Endothelial cell of umbilical vein (primary cell): ENCODE data around the gene TMEM132A. TPM values are rescaled to one million over a fixed set of nuclear protein-coding genes. Genes with fewer than 3 reads are reported as not detected.

Experiments
- BruUV-seq: library from RNA; stranded (reverse); fragments of 400-500 nt; replicated peaks from 2 replicates; lab custom pipeline; 2021; lab: Mats Ljungman, UMichigan
- CTCF ChIA-PET: fragments of 300-600, 350-600 bp; sonication (Branson Sonifier 250); formaldehyde crosslinking; loops from one replicate; lab custom pipeline; 2021; ENCODE audit warnings: antibody characterized with exemption, inconsistent platforms; lab: Charles Lee
- POLR2A ChIA-PET: fragments of 300-600, 350-600 bp; sonication (Branson Sonifier 250); formaldehyde crosslinking; loops from one replicate; lab custom pipeline; 2021; ENCODE audit warnings: antibody characterized with exemption, inconsistent platforms; lab: Charles Lee
- DNase-seq: peaks from one replicate; pipeline ENCODE4 v3.0.0-alpha.2; 2011; ENCODE audit warnings: low read depth, low spot score
- FAIRE-seq: peaks from 2 replicates; lab custom pipeline; 2011; peaks lifted over from hg19 to GRCh38; lab: Jason Lieb, UNC
- H2AFZ ChIP-seq: 2 replicates; pipeline ENCODE4 v1.6.0; 2012; ENCODE audit warnings: low read depth, low read length, control low read depth, inconsistent platforms
- H3K27ac ChIP-seq: 2 replicates; pipeline ENCODE4 v1.5.1; 2011; ENCODE audit warnings: low read depth, mild to moderate bottlenecking, control low read depth, low read length, moderate library complexity; ENCODE audit not compliant: insufficient read depth
- H3K27me3 ChIP-seq, 2 experiments: 2 replicates each; pipeline versions ENCODE4 v1.6.0 to v1.6.1; 2011; ENCODE audit warnings: low read length in 2 of 2, mixed read lengths in 1 of 2; ENCODE audit not compliant: control insufficient read depth in 2 of 2, insufficient read depth in 2 of 2
- H3K36me3 ChIP-seq, 2 experiments: 2 replicates in 1 of 2; 3 replicates in 1 of 2; pipeline ENCODE4 v1.5.1; 2011; ENCODE audit warnings: low read length in 2 of 2, mild to moderate bottlenecking in 1 of 2, moderate library complexity in 1 of 2; ENCODE audit not compliant: control insufficient read depth in 2 of 2, insufficient read depth in 2 of 2; ENCODE audit errors: extremely low read depth in 1 of 2
- H3K4me1 ChIP-seq: 3 replicates; pipeline ENCODE4 v1.5.1; 2011; ENCODE audit warnings: mild to moderate bottlenecking, low read length; ENCODE audit not compliant: control insufficient read depth, insufficient read depth; ENCODE audit errors: extremely low read depth
- H3K4me2 ChIP-seq: 2 replicates; pipeline ENCODE4 v1.6.1; 2011; ENCODE audit warnings: low read length, control low read depth, mixed read lengths; ENCODE audit not compliant: insufficient read depth
- H3K4me3 ChIP-seq, 3 experiments: fragments of 200-600 bp in 1 of 3; sonication (generic), shearing (Covaris generic) in 1 of 3; replicated peaks in 1 of 3; 2 replicates each; pipeline ENCODE4 v1.5.1; 2011 to 2016; ENCODE audit warnings: control low read depth in 3 of 3, low read length in 3 of 3, mild to moderate bottlenecking in 2 of 3, inconsistent platforms in 1 of 3, low read depth in 1 of 3, moderate library complexity in 1 of 3; ENCODE audit not compliant: insufficient read depth in 1 of 3
- H3K79me2 ChIP-seq: 2 replicates; pipeline ENCODE4 v1.6.0; 2012; ENCODE audit warnings: low read length, inconsistent platforms; ENCODE audit not compliant: control insufficient read depth, insufficient read depth
- H3K9ac ChIP-seq: replicated peaks from 2 replicates; pipeline ENCODE3; 2011; ENCODE audit warnings: low read length, control low read depth; ENCODE audit not compliant: insufficient read depth; ENCODE audit errors: extremely low read depth
- H3K9me1 ChIP-seq: replicated peaks from 3 replicates; pipeline ENCODE4 v1.6.0; 2011; ENCODE audit warnings: mild to moderate bottlenecking, low read length; ENCODE audit not compliant: control insufficient read depth, insufficient read depth; ENCODE audit errors: extremely low read depth
- H3K9me3 ChIP-seq: replicated peaks from 2 replicates; pipeline ENCODE4 v1.5.1; 2012; ENCODE audit warnings: low read length, inconsistent platforms; ENCODE audit not compliant: control insufficient read depth, insufficient read depth
- H4K20me1 ChIP-seq: replicated peaks from 2 replicates; pipeline ENCODE3; 2011; ENCODE audit warnings: mild to moderate bottlenecking, low read length; ENCODE audit not compliant: control insufficient read depth, insufficient read depth; ENCODE audit errors: extremely low read depth
- EZH2 ChIP-seq: IDR thresholded peaks from 2 replicates; pipeline ENCODE4 v1.6.1; 2012; ENCODE audit warnings: borderline replicate concordance, low read depth, mild to moderate bottlenecking, moderate library complexity, low read length, inconsistent platforms; ENCODE audit not compliant: severe bottlenecking
- GATA2 ChIP-seq: IDR thresholded peaks from 2 replicates; pipeline ENCODE4 v1.7.0; 2011; ENCODE audit warnings: low read depth, mild to moderate bottlenecking, moderate library complexity, mixed read lengths, low read length; ENCODE audit not compliant: insufficient read length, insufficient read depth
- JUN ChIP-seq: IDR thresholded peaks from 2 replicates; pipeline ENCODE4 v1.6.1; 2011; ENCODE audit warnings: borderline replicate concordance, low read depth; ENCODE audit not compliant: insufficient read length, insufficient read depth
- MAX ChIP-seq: IDR thresholded peaks from 2 replicates; pipeline ENCODE4 v1.6.1; 2011; ENCODE audit not compliant: insufficient read depth, insufficient read length
- MYC ChIP-seq: IDR thresholded peaks from one replicate; pipeline ENCODE4 v1.6.1; 2011; ENCODE audit warnings: mild to moderate bottlenecking, low read depth, low read length
- POLR2A ChIP-seq: IDR thresholded peaks from 2 replicates; pipeline ENCODE4 v1.6.1; 2012; ENCODE audit warnings: low read depth, mild to moderate bottlenecking, control low read depth, low read length
- POLR2AphosphoS5 ChIP-seq: IDR thresholded peaks from 2 replicates; pipeline ENCODE4 v1.6.1; 2012; ENCODE audit warnings: low read depth, mild to moderate bottlenecking, control low read depth, low read length, moderate library complexity; ENCODE audit not compliant: insufficient read depth
- dilution Hi-C: fragments of 300-500 bp; cut with MboI; formaldehyde crosslinking; loops from one replicate; pipeline ENCODE4 v1.15.0; 2019; ENCODE audit warnings: low sequenced_read_pairs; ENCODE audit not compliant: extremely low pct_ligation_motif_present
- intact Hi-C: fragments of 100-400 bp; cut with micrococcal nuclease; formaldehyde crosslinking; loops from one replicate; pipeline ENCODE4 v1.10.0; 2022
- polyA plus RNA-seq, 4 experiments: library from polyadenylated mRNA; depleted of rRNA in 3 of 4; stranded (reverse) in 3 of 4; unstranded in 1 of 4; fragments of >200 nt; gene quantifications; 2 replicates each; pipeline versions ENCODE4 v1.2.1 to v1.2.3, GENCODE V29; 2011 to 2012; ENCODE audit warnings: missing spikeins in 1 of 4
- total RNA-seq: library from RNA; stranded (reverse); gene quantifications from 2 replicates; pipeline ENCODE4 v1.2.3, GENCODE V29; 2021

Gene TMEM132A
- total and polyA plus RNA-seq, 2 donors (not counting 3 experiments of a cell fraction or from before 2014, with no cell fraction given) = 74.3 to 106 TPM

- POLR2A ChIA-PET = no interaction called here
- CTCF ChIA-PET = interaction anchor here (1.0 kb wide), 1 partner anchor 40 kb away, joined by 3 read pairs; no protein-coding TSS in a partner anchor
- H3K9me3 ChIP-seq = no peaks in the 10 kb centered on the region
- H3K9me1 ChIP-seq = no peaks in the 10 kb centered on the region
- BruUV-seq = no TSS peak
- H3K4me2 ChIP-seq = no peak overlapping the region
- TF ChIP-seq POLR2AphosphoS5 (no peak), POLR2A (no peak), GATA2 (no peak), JUN (no peak), EZH2 (no peak), MYC (no peak), MAX (no peak)
- no peak overlapping the region for H3K9ac ChIP-seq
- intact Hi-C loops = no loop called here
- peaks cover 3 to 36% of the 10 kb centered on the region in 2 experiments for H3K36me3 ChIP-seq
- H3K27me3 ChIP-seq = no peaks in the 10 kb centered on the region
- DNase-seq (no peak), FAIRE-seq (no peak)
- H3K4me3 ChIP-seq = no peak overlapping the region
- dilution Hi-C loops = no loop called here
- H3K79me2 ChIP-seq = no peaks in the 10 kb centered on the region
- H3K4me1 ChIP-seq = peaks cover 10% of the 10 kb centered on the region
- H3K27ac ChIP-seq = no peak overlapping the region
- H2AFZ ChIP-seq = no peak overlapping the region
- no peaks in the 10 kb centered on the region for H4K20me1 ChIP-seq
Observed at GRCh38 chr11:60927061-60927592, 2.9 kb downstream of the TMEM132A start.

DNA sequence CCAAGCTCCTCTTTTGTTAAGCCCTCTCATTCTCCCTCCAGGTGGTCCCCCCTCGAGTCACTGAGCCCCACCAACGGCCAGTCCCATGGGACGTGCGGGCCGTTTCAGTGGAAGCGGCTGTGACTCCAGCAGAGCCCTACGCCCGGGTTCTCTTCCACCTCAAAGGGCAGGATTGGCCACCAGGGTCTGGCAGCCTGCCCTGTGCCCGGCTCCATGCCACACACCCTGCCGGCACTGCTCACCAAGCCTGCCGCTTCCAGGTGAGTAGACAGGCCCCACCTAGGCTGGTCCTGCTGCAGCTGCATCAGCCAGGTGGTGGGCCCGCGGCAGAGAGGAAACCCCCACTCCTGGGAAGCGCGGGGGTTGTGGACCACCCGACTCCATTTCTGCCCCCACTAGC lies 3.3 kb downstream of the TMEM132A start:
- BruUV-seq = no TSS peak
- intact Hi-C loops = no loop called here
- ChIA-PET CTCF (interaction anchor here (0.9 to 1.0 kb wide), 2 partner anchors 13 to 40 kb away, joined by 3 to 4 read pairs; no protein-coding TSS in a partner anchor), POLR2A (no interaction called here)
- no peak for DNase-seq
- Histone ChIP-seq H3K27ac (no peak overlapping the region), H4K20me1 (no peaks in the 10 kb centered on the region), H3K9me1 (no peaks in the 10 kb centered on the region), H2AFZ (no peak overlapping the region), H3K79me2 (no peaks in the 10 kb centered on the region), H3K27me3 (no peaks in the 10 kb centered on the region), H3K4me1 (peaks cover 10% of the 10 kb centered on the region), H3K4me3 (no peak overlapping the region), H3K9ac (no peak overlapping the region), H3K4me2 (no peak overlapping the region), H3K36me3 (peaks cover 3 to 34% of the 10 kb centered on the region in 2 experiments), H3K9me3 (no peaks in the 10 kb centered on the region)
- FAIRE-seq = no peak
- no peak for TF ChIP-seq MAX
- dilution Hi-C loops = no loop called here
